ENCODE results near the gene ZDHHC3.

DNA sequence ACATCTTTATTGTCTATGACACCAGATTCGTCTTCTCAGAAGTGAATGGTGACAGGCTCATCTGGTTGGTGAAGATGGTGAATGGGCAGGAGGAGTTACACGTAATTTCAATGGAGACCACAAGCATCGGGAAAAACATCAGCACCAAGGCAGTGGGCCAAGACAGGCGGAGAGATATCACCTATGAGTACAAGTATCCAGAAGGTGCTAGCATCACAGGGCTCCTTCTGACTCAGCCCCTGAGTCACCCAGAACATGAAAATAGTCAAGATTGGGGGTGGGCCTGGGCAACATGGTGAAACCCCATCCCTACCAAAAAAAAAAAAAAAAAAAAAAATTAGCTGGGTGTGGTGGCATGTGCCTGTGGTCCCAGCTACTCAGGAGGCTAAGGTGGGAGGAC, 69.0 kb downstream of the ZDHHC3 start:
- TF ChIP-seq, protein P1, sequence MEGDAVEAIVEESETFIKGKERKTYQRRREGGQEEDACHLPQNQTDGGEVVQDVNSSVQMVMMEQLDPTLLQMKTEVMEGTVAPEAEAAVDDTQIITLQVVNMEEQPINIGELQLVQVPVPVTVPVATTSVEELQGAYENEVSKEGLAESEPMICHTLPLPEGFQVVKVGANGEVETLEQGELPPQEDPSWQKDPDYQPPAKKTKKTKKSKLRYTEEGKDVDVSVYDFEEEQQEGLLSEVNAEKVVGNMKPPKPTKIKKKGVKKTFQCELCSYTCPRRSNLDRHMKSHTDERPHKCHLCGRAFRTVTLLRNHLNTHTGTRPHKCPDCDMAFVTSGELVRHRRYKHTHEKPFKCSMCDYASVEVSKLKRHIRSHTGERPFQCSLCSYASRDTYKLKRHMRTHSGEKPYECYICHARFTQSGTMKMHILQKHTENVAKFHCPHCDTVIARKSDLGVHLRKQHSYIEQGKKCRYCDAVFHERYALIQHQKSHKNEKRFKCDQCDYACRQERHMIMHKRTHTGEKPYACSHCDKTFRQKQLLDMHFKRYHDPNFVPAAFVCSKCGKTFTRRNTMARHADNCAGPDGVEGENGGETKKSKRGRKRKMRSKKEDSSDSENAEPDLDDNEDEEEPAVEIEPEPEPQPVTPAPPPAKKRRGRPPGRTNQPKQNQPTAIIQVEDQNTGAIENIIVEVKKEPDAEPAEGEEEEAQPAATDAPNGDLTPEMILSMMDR (IDR thresholded peaks at IDR 0.05), result no peak
- TF ChIP-seq POLR2A (IDR thresholded peaks at IDR 0.05), result no peak

Measured in adrenal gland (tissue), 5 donors.